ENCODE data around the gene EIF2B4. TPM values are rescaled to one million over a fixed set of nuclear protein-coding genes. Genes with fewer than 3 reads are reported as not detected.
"Not testable (repeated sequence)": the region's sequence is repeated elsewhere in the genome, so short reads cannot be mapped to it uniquely, and the experiment has no call there.

Gene EIF2B4
- total RNA-seq, 2 donors from 2014 or later: 27.1 to 36.3 TPM

GRCh38 chr2:27324720-27325119 is 45.4 kb downstream of the EIF2B4 start:
- Histone ChIP-seq H3K4me3 (no peak overlapping the region), H3K27ac (no peak overlapping the region), H3K27me3 (no peaks in the 10 kb centered on the region), H3K4me1 (peaks cover 0 to 31% of the 10 kb centered on the region in 2 donors), H3K36me3 (peaks cover 37% of the 10 kb centered on the region), H3K9me3 (no peaks in the 10 kb centered on the region)
- DNase-seq (ENCODE audit: low spot score): no peak
- TF ChIP-seq, protein P1, sequence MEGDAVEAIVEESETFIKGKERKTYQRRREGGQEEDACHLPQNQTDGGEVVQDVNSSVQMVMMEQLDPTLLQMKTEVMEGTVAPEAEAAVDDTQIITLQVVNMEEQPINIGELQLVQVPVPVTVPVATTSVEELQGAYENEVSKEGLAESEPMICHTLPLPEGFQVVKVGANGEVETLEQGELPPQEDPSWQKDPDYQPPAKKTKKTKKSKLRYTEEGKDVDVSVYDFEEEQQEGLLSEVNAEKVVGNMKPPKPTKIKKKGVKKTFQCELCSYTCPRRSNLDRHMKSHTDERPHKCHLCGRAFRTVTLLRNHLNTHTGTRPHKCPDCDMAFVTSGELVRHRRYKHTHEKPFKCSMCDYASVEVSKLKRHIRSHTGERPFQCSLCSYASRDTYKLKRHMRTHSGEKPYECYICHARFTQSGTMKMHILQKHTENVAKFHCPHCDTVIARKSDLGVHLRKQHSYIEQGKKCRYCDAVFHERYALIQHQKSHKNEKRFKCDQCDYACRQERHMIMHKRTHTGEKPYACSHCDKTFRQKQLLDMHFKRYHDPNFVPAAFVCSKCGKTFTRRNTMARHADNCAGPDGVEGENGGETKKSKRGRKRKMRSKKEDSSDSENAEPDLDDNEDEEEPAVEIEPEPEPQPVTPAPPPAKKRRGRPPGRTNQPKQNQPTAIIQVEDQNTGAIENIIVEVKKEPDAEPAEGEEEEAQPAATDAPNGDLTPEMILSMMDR (IDR thresholded peaks at IDR 0.05): no peak

DNA sequence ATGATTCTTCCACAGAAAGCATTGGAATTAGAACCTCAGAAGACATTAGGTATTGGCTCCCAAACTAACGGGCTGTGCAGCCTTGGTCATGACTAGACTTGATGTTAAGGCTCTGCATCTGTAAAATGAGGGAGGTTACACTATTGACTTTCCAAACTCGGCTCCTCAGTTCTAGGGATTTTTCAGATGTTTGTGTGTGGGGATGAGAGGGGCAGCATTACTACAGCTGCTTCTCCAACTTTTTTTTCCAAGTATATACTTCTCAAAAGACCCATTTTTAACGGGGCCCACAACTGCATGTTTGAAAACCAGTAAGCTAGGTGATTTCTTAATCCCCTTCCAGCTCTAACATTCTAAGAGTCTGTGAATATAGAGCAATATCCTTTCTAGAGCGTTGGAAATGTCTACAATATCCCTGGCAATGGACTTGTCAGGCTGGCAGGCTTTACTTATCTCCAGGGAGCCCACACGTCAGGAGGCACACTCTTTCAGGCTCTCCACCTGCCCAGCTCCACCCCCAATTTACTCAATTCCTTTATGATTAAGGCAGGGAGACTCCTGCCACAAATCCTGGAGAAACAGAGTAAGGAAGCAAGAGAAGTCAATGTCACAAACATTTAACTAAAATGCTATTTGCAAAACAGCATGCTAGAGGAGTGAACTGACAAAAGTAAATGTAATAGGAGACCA is 46.4 kb downstream of the EIF2B4 start:
- H3K27me3 ChIP-seq: no peaks in the 10 kb centered on the region
- H3K36me3 ChIP-seq: peaks cover 27% of the 10 kb centered on the region
- H3K4me3 ChIP-seq: peak overlapping the region; percentile 55 to 73
- H3K27ac ChIP-seq: peak overlapping the region; percentile 92 to 97
- no peaks in the 10 kb centered on the region for H3K9me3 ChIP-seq
- peaks cover 0 to 31% of the 10 kb centered on the region in 2 donors for H3K4me1 ChIP-seq
- TF ChIP-seq, protein P1 (IDR thresholded peaks at IDR 0.05): no peak
- no peak for DNase-seq (ENCODE audit: low spot score)

DNA sequence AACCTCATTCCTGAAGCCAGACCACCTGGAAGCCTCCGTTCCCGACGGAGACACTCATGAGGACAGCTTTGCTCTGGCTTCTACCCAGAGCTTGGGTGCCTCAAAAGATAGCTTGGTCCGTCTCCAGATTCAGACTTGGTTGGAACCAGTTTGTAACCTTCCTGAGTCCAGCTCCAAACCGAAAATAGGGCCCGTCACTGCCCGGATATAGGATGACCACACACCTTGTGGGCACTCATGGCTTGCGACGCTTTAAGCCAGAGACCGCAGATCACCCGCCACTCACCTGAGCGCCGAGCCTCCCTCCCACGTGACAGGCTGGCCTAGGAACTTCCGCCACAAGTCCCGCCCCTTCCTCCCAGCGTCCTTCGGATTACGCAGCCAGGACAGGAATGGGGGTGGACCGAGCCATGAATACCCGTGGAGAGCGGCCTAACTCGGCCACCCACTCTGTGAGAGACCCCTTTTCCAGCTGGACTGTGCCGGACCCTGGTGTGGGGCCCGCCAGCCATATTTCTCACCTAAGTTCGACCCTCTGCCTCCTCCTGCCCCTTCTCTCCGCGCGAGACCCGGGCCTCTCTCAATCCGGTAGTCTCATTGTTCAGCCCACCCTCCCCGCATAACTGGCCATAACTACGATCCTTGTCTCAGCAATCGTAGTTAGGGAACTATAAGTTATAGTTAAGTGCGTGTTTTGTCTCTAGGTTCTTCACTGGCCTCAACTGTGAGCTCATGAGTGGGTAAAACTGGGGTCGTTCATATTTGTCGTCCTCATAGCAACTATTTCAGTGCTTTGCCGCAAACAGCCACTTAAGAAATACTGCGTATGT is 47.2 kb downstream of the EIF2B4 start, which contains the start of gene MPV17:
MPV17 (minus strand) TSS at position 332 of the 830 bp plus-strand sequence. CDS start 580 bp downstream, outside the sequence.
- H3K9me3 ChIP-seq: no peaks in the 10 kb centered on the region
- peak within 1 kb of the TSS; percentile 92 to 97 for H3K27ac ChIP-seq
- peaks cover 20% of the 10 kb centered on the region for H3K36me3 ChIP-seq
- H3K27me3 ChIP-seq: no peaks in the 10 kb centered on the region
- TF ChIP-seq, protein P1 (IDR thresholded peaks at IDR 0.05): no peak
- peak within 1 kb of the TSS; percentile 55 to 73 for H3K4me3 ChIP-seq
- H3K4me1 ChIP-seq: peaks cover 0 to 31% of the 10 kb centered on the region in 2 donors
- DNase-seq (ENCODE audit: low spot score): peak; percentile 93

DNA sequence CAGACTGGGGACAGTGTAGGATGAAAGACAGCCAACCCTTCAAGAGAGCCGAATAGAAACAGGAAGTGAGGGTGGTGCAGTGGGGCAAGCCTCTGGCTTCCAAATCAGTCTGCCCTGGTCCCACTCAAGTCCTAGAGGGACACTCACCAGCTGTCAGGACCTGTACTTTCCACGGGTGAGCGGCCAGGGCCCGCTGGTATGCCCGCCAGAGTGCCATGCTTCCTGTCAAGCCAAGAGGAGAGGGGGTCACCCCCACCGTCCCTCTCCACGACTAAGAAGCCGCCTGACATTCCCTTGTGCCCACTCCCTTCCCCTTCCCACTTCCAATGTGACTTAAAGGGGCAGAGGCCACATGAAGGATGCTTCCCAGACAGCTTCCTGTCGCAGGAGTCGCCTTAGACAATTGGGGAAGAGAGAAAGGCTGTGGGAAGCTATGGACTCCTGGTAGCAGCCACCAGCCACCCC is 47.8 kb downstream of the EIF2B4 start:
- H3K27ac ChIP-seq: peak overlapping the region; percentile 92 to 97
- H3K4me3 ChIP-seq: peak overlapping the region; percentile 55 to 73
- H3K9me3 ChIP-seq: no peaks in the 10 kb centered on the region
- peaks cover 0 to 31% of the 10 kb centered on the region in 2 donors for H3K4me1 ChIP-seq
- DNase-seq (ENCODE audit: low spot score): no peak
- H3K27me3 ChIP-seq: no peaks in the 10 kb centered on the region
- H3K36me3 ChIP-seq: peaks cover 13% of the 10 kb centered on the region
- TF ChIP-seq, protein P1 (IDR thresholded peaks at IDR 0.05): no peak

DNA sequence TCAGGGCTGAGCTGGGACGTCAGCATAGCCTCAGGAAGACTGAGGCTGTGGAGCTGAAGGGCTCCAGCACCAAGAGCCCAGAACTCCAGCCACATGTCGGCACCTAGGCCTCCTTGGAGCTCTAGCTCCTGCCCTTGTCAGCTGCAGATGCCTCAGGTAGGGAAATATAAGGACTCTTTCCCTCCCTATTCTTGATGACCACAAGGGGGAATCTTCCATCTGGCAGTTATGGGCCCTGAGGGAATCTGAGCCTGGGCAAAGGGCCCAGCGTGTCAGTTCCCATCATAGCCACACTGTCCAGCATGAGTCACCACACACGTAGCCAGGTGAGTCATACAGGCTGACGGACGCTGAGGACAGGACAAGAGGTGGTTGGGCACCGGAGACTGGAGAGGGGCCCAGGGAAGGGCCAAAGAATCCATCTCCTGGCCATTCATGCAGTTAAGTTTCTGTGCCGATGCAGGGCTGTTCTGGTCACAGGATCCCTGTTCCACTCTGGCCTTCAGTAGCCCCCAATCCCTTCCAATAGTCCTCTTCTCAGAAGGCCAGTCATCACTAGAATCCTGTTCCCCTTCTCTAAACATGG is 49.1 kb downstream of the EIF2B4 start:
- Histone ChIP-seq H3K27ac (peak overlapping the region; percentile 92 to 97), H3K4me1 (peaks cover 0 to 31% of the 10 kb centered on the region in 2 donors), H3K9me3 (no peaks in the 10 kb centered on the region), H3K4me3 (no peak overlapping the region), H3K36me3 (peaks cover 2% of the 10 kb centered on the region), H3K27me3 (no peaks in the 10 kb centered on the region)
- peak; percentile 88 for DNase-seq (ENCODE audit: low spot score)
- TF ChIP-seq, protein P1 (IDR thresholded peaks at IDR 0.05): peak; percentile 38 to 55

GRCh38 chr2:27319839-27320238 is 50.3 kb downstream of the EIF2B4 start:
- not testable (repeated sequence) for H3K36me3 ChIP-seq; H3K27me3 ChIP-seq; DNase-seq (ENCODE audit: low spot score); H3K4me3 ChIP-seq; H3K27ac ChIP-seq; H3K9me3 ChIP-seq
- H3K4me1 ChIP-seq: peaks cover 0 to 31% of the 10 kb centered on the region in 2 donors
